RWPE2 (cell line): Measurements from ENCODE around the gene BAAT.

Source experiments
- ATAC-seq: fragments of 200-7000 bp; cut with Tn5 transposase; 3 replicates; pipeline ENCODE4 v1.9.1; 2021; ENCODE audit warnings: low read depth
- DNase-seq: peaks from one replicate; pipeline ENCODE4 v3.0.0-alpha.2; 2020; ENCODE audit warnings: low spot score
- H3K27ac ChIP-seq: fragments of 450-650 bp; 2 replicates; pipeline ENCODE4 v1.5.1; 2017; ENCODE audit warnings: mild to moderate bottlenecking; ENCODE audit not compliant: poor library complexity, severe bottlenecking
- H3K27me3 ChIP-seq: fragments of 250-450 bp; sonication (Bioruptor Pico); 2 replicates; pipeline ENCODE4 v1.5.1; 2021; ENCODE audit warnings: mild to moderate bottlenecking, moderate library complexity; ENCODE audit not compliant: insufficient read depth, poor library complexity, severe bottlenecking
- H3K36me3 ChIP-seq: fragments of 250-450 bp; sonication (Bioruptor Pico); 2 replicates; pipeline ENCODE4 v1.5.1; 2020; ENCODE audit warnings: low read depth, mild to moderate bottlenecking, moderate library complexity
- H3K4me1 ChIP-seq: fragments of 250-450 bp; sonication (Bioruptor Pico); 2 replicates; pipeline ENCODE4 v1.5.1; 2021; ENCODE audit warnings: mild to moderate bottlenecking, moderate library complexity; ENCODE audit not compliant: insufficient read depth, poor library complexity, severe bottlenecking
- H3K4me3 ChIP-seq: fragments of 250-450 bp; sonication (Bioruptor Pico); 2 replicates; pipeline ENCODE4 v1.5.1; 2021; ENCODE audit warnings: mild to moderate bottlenecking, moderate library complexity; ENCODE audit not compliant: severe bottlenecking
- H3K9me3 ChIP-seq: fragments of 250-450 bp; sonication (Bioruptor Pico); 2 replicates; pipeline ENCODE4 v1.5.1; 2021; ENCODE audit warnings: mild to moderate bottlenecking, moderate library complexity; ENCODE audit not compliant: severe bottlenecking
- CTCF ChIP-seq: fragments of 450-650 bp; IDR thresholded peaks from one replicate; pipeline ENCODE4 v1.5.1; 2017; ENCODE audit warnings: mild to moderate bottlenecking, moderate library complexity; ENCODE audit not compliant: poor library complexity, severe bottlenecking

The BAAT gene

GRCh38 chr9:101352892-101353463 is 31.8 kb downstream of the BAAT start:
- Histone ChIP-seq H3K36me3 (no peaks in the 10 kb centered on the region), H3K4me3 (no peak overlapping the region), H3K4me1 (no peaks in the 10 kb centered on the region), H3K9me3 (no peaks in the 10 kb centered on the region), H3K27me3 (no peaks in the 10 kb centered on the region), H3K27ac (no peak overlapping the region)
- TF ChIP-seq CTCF: no peak
- no peak for ATAC-seq
- no peak for DNase-seq

DNA sequence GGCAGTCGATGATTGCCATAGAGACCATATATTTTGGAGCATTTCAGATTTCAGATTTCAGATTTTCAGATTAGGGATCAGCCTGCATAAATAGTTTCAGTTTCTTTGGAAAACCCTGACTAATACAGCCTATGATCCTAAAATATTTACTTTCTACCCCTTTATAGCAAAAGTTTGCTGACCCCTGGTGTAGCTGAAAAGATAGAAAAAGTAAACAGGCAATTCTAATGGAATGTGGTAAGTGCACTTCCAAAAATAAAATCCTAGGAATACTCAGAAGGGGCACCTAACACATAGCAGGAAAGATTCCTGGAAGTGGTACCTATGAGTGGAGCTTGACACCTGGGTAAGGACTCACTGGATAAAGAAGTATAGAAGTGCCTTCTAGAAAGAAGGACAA is 34.5 kb downstream of the BAAT start:
- no peaks in the 10 kb centered on the region for H3K9me3 ChIP-seq
- no peaks in the 10 kb centered on the region for H3K4me1 ChIP-seq
- DNase-seq (no peak), ATAC-seq (no peak)
- TF ChIP-seq CTCF: no peak
- H3K27me3 ChIP-seq: no peaks in the 10 kb centered on the region
- H3K4me3 ChIP-seq: no peak overlapping the region
- H3K27ac ChIP-seq: no peak overlapping the region
- H3K36me3 ChIP-seq: no peaks in the 10 kb centered on the region

- DNase-seq: no peak
- H3K27me3 ChIP-seq: no peaks in the 10 kb centered on the region
- H3K4me1 ChIP-seq: no peaks in the 10 kb centered on the region
- H3K4me3 ChIP-seq: no peak overlapping the region
- no peak for TF ChIP-seq CTCF
- no peaks in the 10 kb centered on the region for H3K9me3 ChIP-seq
- no peak overlapping the region for H3K27ac ChIP-seq
- ATAC-seq: no peak
- H3K36me3 ChIP-seq: no peaks in the 10 kb centered on the region
These were observed 42.2 kb downstream of the BAAT start for GRCh38 chr9:101342595-101342994.

DNA sequence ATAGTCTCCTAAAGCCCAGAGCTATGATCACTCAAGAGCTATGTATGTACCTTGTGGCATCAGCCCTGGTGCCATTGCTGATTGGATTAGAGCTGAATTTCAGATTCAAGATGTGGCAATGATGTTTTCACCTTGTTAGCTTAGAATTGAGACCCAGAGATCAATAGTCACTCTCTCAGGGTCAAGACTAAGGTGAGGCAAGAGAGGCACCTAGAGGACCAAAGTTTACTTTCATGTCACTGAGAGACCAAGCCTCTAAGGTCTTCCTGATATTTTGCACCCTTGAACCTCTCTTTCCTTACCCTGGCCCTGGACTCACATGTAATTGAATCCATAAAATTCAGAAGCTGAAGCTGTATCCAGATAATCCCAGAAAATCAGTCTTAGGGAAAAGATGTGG is 42.8 kb downstream of the BAAT start:
- Histone ChIP-seq H3K9me3 (no peaks in the 10 kb centered on the region), H3K4me1 (no peaks in the 10 kb centered on the region), H3K4me3 (no peak overlapping the region), H3K27me3 (no peaks in the 10 kb centered on the region), H3K36me3 (no peaks in the 10 kb centered on the region), H3K27ac (no peak overlapping the region)
- no peak for TF ChIP-seq CTCF
- ATAC-seq: no peak
- no peak for DNase-seq

GRCh38 chr9:101337237-101337636 is 47.6 kb downstream of the BAAT start:
- Histone ChIP-seq H3K27ac (no peak overlapping the region), H3K4me3 (no peak overlapping the region), H3K36me3 (no peaks in the 10 kb centered on the region), H3K4me1 (no peaks in the 10 kb centered on the region), H3K27me3 (no peaks in the 10 kb centered on the region), H3K9me3 (no peaks in the 10 kb centered on the region)
- no peak for ATAC-seq
- DNase-seq: no peak
- no peak for TF ChIP-seq CTCF
